ENCODE measurements around the gene PSMB5. TPM values are rescaled to one million over a fixed set of nuclear protein-coding genes. Genes with fewer than 3 reads are reported as not detected.

Gene PSMB5
- total and polyA plus RNA-seq, 2 of the 13 experiments (the other 11 are each of a cell fraction or from before 2014, with no cell fraction given) = 705 to 871 TPM

GRCh38 chr14:22980672-22981089, 54.0 kb downstream of the PSMB5 start (continued):
- TF ChIP-seq ZNF788 (CRISPR knock-in tag; IDR thresholded peaks at IDR 0.05; ENCODE audit: borderline replicate concordance) = peak; percentile 88; the same call in 1 of the 2 replicates
- TF ChIP-seq TFE3 (CRISPR knock-in tag; IDR thresholded peaks at IDR 0.05) = peak; percentile 31; the same call in 1 of the 2 replicates
- TF ChIP-seq, protein P1, sequence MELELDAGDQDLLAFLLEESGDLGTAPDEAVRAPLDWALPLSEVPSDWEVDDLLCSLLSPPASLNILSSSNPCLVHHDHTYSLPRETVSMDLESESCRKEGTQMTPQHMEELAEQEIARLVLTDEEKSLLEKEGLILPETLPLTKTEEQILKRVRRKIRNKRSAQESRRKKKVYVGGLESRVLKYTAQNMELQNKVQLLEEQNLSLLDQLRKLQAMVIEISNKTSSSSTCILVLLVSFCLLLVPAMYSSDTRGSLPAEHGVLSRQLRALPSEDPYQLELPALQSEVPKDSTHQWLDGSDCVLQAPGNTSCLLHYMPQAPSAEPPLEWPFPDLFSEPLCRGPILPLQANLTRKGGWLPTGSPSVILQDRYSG (CRISPR knock-in tag; IDR thresholded peaks at IDR 0.05) = no peak
- TF ChIP-seq RARA (CRISPR knock-in tag; IDR thresholded peaks at IDR 0.05) = peak; percentile 58
- no peak for TF ChIP-seq GMEB1 (CRISPR knock-in tag; IDR thresholded peaks at IDR 0.05; ENCODE audit: borderline replicate concordance)
- 0 out of 2 replicates have a peak, but pooled peaks have one; percentile 42 for TF ChIP-seq NCOR1 (IDR thresholded peaks at IDR 0.05; ENCODE audit: borderline replicate concordance, low read length)
- peak; percentile 49; the same call in 1 of the 2 replicates for TF ChIP-seq DPF2 (CRISPR knock-in tag; IDR thresholded peaks at IDR 0.05; ENCODE audit: borderline replicate concordance, low read depth)
- TF ChIP-seq ZBTB34 (CRISPR knock-in tag; IDR thresholded peaks at IDR 0.05) = no peak
- peak; percentile 35; the same call in 1 of the 2 replicates for TF ChIP-seq KDM6A (CRISPR knock-in tag; IDR thresholded peaks at IDR 0.05; ENCODE audit: low read depth)
- TF ChIP-seq FOXP1 (IDR thresholded peaks at IDR 0.05) = no peak
- 0 out of 2 replicates have a peak, but pooled peaks have one; percentile 10 for TF ChIP-seq FOXP1 (CRISPR knock-in tag; IDR thresholded peaks at IDR 0.05)
- no peak for TF ChIP-seq HOXA9 (CRISPR knock-in tag; IDR thresholded peaks at IDR 0.05; ENCODE audit: borderline replicate concordance)
- peak; percentile 93 for TF ChIP-seq ZBTB7B (CRISPR knock-in tag; IDR thresholded peaks at IDR 0.05)
- TF ChIP-seq PATZ1 (CRISPR knock-in tag; IDR thresholded peaks at IDR 0.05) = peak; percentile 98
- TF ChIP-seq SP1 (IDR thresholded peaks at IDR 0.05) = no peak
- peak; percentile 48; the same call in 1 of the 2 replicates for TF ChIP-seq SP1 (CRISPR knock-in tag; IDR thresholded peaks at IDR 0.05)
- TF ChIP-seq, protein P2, sequence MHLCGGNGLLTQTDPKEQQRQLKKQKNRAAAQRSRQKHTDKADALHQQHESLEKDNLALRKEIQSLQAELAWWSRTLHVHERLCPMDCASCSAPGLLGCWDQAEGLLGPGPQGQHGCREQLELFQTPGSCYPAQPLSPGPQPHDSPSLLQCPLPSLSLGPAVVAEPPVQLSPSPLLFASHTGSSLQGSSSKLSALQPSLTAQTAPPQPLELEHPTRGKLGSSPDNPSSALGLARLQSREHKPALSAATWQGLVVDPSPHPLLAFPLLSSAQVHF (CRISPR knock-in tag; IDR thresholded peaks at IDR 0.05) = no peak
- no peak for TF ChIP-seq ZBTB39 (CRISPR knock-in tag; IDR thresholded peaks at IDR 0.05)
